ENCODE results near the gene DLGAP5.

Gene DLGAP5

GRCh38 chr14:55180006-55180405 lies 11.4 kb downstream of the DLGAP5 start:
- H3K27ac ChIP-seq (ENCODE audit: low read depth, low read length) = no peak overlapping the region

GRCh38 chr14:55170526-55170925 lies 20.9 kb downstream of the DLGAP5 start:
- Histone ChIP-seq H3K79me1 (ENCODE audit: low read length) (no peaks in the 10 kb centered on the region), H2BK5ac (ENCODE audit: low read depth, low read length, poor library complexity) (no peak overlapping the region), H2BK12ac (ENCODE audit: low read length) (no peak overlapping the region), H3K4me2 (ENCODE audit: low read length) (no peak overlapping the region), H3K79me2 (ENCODE audit: control insufficient read depth, insufficient read depth, low read length, poor library complexity) (no peaks in the 10 kb centered on the region), H4K12ac (ENCODE audit: low read depth, low read length) (no peak overlapping the region), H3K4me1 (ENCODE audit: control insufficient read depth in 1 of 2, insufficient read depth in 2 of 2, low read length in 2 of 2) (no peaks in the 10 kb centered on the region), H3K27me3 (ENCODE audit: insufficient read depth, low read length) (no peaks in the 10 kb centered on the region), H3K14ac (ENCODE audit: low read length) (no peak overlapping the region), H3K18ac (ENCODE audit: low read length) (no peak overlapping the region), H3K27ac (ENCODE audit: low read depth, low read length) (no peak overlapping the region), H2AFZ (ENCODE audit: insufficient read depth, low read length, poor library complexity) (no peak overlapping the region), H2AK5ac (ENCODE audit: low read length) (no peak overlapping the region), H4K91ac (ENCODE audit: low read depth, low read length) (no peak overlapping the region), H3K23ac (ENCODE audit: low read length) (no peak overlapping the region), H3K36me3 (ENCODE audit: control insufficient read depth in 1 of 2, insufficient read depth in 2 of 2, low read length in 2 of 2) (peaks cover 3 to 23% of the 10 kb centered on the region in 2 experiments), H4K8ac (ENCODE audit: low read depth, low read length) (no peak overlapping the region), H3K9ac (ENCODE audit: low read length) (no peak overlapping the region), H3K9me3 (ENCODE audit: insufficient read depth, low read depth, low read length) (no peaks in the 10 kb centered on the region), H3K4me3 (ENCODE audit: low read depth, low read length) (no peak overlapping the region), H2BK120ac (ENCODE audit: insufficient read depth, low read length, poor library complexity) (no peak overlapping the region), H3K4ac (ENCODE audit: low read depth, low read length) (no peak overlapping the region)
- no peak for DNase-seq
- WGBS (ENCODE audit: extremely low coverage, insufficient coverage, insufficient read length) = no CpG with 5 or more reads among the region's 2 CpGs

More at GRCh38 chr14:55180006-55180405, 11.4 kb downstream of the DLGAP5 start:
- H2BK120ac ChIP-seq (ENCODE audit: insufficient read depth, low read length, poor library complexity) = no peak overlapping the region
- no peak overlapping the region for H2AFZ ChIP-seq (ENCODE audit: insufficient read depth, low read length, poor library complexity)
- no peaks in the 10 kb centered on the region for H3K27me3 ChIP-seq (ENCODE audit: insufficient read depth, low read length)
- no peaks in the 10 kb centered on the region for H3K79me2 ChIP-seq (ENCODE audit: control insufficient read depth, insufficient read depth, low read length, poor library complexity)
- WGBS (ENCODE audit: extremely low coverage, insufficient coverage, insufficient read length) = no CpG with 5 or more reads among the region's 2 CpGs
- no peak overlapping the region for H3K14ac ChIP-seq (ENCODE audit: low read length)
- no peak overlapping the region for H4K91ac ChIP-seq (ENCODE audit: low read depth, low read length)
- no peaks in the 10 kb centered on the region for H3K9me3 ChIP-seq (ENCODE audit: insufficient read depth, low read depth, low read length)
- no peak overlapping the region for H2BK12ac ChIP-seq (ENCODE audit: low read length)
- H3K18ac ChIP-seq (ENCODE audit: low read length) = no peak overlapping the region
- no peak overlapping the region for H2AK5ac ChIP-seq (ENCODE audit: low read length)
- H4K8ac ChIP-seq (ENCODE audit: low read depth, low read length) = no peak overlapping the region
- no peak overlapping the region for H3K23ac ChIP-seq (ENCODE audit: low read length)
- no peak overlapping the region for H3K9ac ChIP-seq (ENCODE audit: low read length)
- H2BK5ac ChIP-seq (ENCODE audit: low read depth, low read length, poor library complexity) = no peak overlapping the region
- DNase-seq = no peak
- no peak overlapping the region for H3K4me3 ChIP-seq (ENCODE audit: low read depth, low read length)
- no peaks in the 10 kb centered on the region for H3K79me1 ChIP-seq (ENCODE audit: low read length)
- H4K12ac ChIP-seq (ENCODE audit: low read depth, low read length) = no peak overlapping the region
- H3K4ac ChIP-seq (ENCODE audit: low read depth, low read length) = no peak overlapping the region
- peaks cover 7 to 14% of the 10 kb centered on the region in 2 experiments for H3K36me3 ChIP-seq (ENCODE audit: control insufficient read depth in 1 of 2, insufficient read depth in 2 of 2, low read length in 2 of 2)
- no peaks in the 10 kb centered on the region for H3K4me1 ChIP-seq (ENCODE audit: control insufficient read depth in 1 of 2, insufficient read depth in 2 of 2, low read length in 2 of 2)
- no peak overlapping the region for H3K4me2 ChIP-seq (ENCODE audit: low read length)

- Histone ChIP-seq H3K18ac (ENCODE audit: low read length) (no peak overlapping the region), H3K36me3 (ENCODE audit: control insufficient read depth in 1 of 2, insufficient read depth in 2 of 2, low read length in 2 of 2) (peaks cover 4 to 11% of the 10 kb centered on the region in 2 experiments), H3K4me1 (ENCODE audit: control insufficient read depth in 1 of 2, insufficient read depth in 2 of 2, low read length in 2 of 2) (no peaks in the 10 kb centered on the region), H3K9ac (ENCODE audit: low read length) (no peak overlapping the region), H2BK12ac (ENCODE audit: low read length) (no peak overlapping the region), H3K4me2 (ENCODE audit: low read length) (no peak overlapping the region), H2AK5ac (ENCODE audit: low read length) (no peak overlapping the region), H2BK5ac (ENCODE audit: low read depth, low read length, poor library complexity) (no peak overlapping the region), H3K27ac (ENCODE audit: low read depth, low read length) (no peak overlapping the region), H3K14ac (ENCODE audit: low read length) (no peak overlapping the region), H3K27me3 (ENCODE audit: insufficient read depth, low read length) (no peaks in the 10 kb centered on the region), H3K79me2 (ENCODE audit: control insufficient read depth, insufficient read depth, low read length, poor library complexity) (no peaks in the 10 kb centered on the region), H3K4ac (ENCODE audit: low read depth, low read length) (no peak overlapping the region), H3K79me1 (ENCODE audit: low read length) (no peaks in the 10 kb centered on the region), H4K91ac (ENCODE audit: low read depth, low read length) (no peak overlapping the region), H3K9me3 (ENCODE audit: insufficient read depth, low read depth, low read length) (no peaks in the 10 kb centered on the region), H4K12ac (ENCODE audit: low read depth, low read length) (no peak overlapping the region), H3K23ac (ENCODE audit: low read length) (no peak overlapping the region), H3K4me3 (ENCODE audit: low read depth, low read length) (no peak overlapping the region), H2BK120ac (ENCODE audit: insufficient read depth, low read length, poor library complexity) (no peak overlapping the region), H4K8ac (ENCODE audit: low read depth, low read length) (no peak overlapping the region), H2AFZ (ENCODE audit: insufficient read depth, low read length, poor library complexity) (no peak overlapping the region)
- DNase-seq = peak in 1 of 2 donors; percentile 66
Measured at GRCh38 chr14:55160989-55161388, 30.4 kb downstream of the DLGAP5 start.

GRCh38 chr14:55158412-55158811 lies 33.0 kb downstream of the DLGAP5 start:
- Histone ChIP-seq H3K79me1 (ENCODE audit: low read length) (no peaks in the 10 kb centered on the region), H3K36me3 (ENCODE audit: control insufficient read depth in 1 of 2, insufficient read depth in 2 of 2, low read length in 2 of 2) (peaks cover 6 to 11% of the 10 kb centered on the region in 2 experiments)
- no CpG with 5 or more reads among the region's 3 CpGs for WGBS (ENCODE audit: extremely low coverage, insufficient coverage, insufficient read length)

More at GRCh38 chr14:55158412-55158811, 33.0 kb downstream of the DLGAP5 start:
- Histone ChIP-seq H2AK5ac (ENCODE audit: low read length) (no peak overlapping the region), H3K27ac (ENCODE audit: low read depth, low read length) (no peak overlapping the region), H4K12ac (ENCODE audit: low read depth, low read length) (no peak overlapping the region), H3K27me3 (ENCODE audit: insufficient read depth, low read length) (no peaks in the 10 kb centered on the region), H3K4me1 (ENCODE audit: control insufficient read depth in 1 of 2, insufficient read depth in 2 of 2, low read length in 2 of 2) (no peaks in the 10 kb centered on the region), H3K18ac (ENCODE audit: low read length) (no peak overlapping the region), H3K79me2 (ENCODE audit: control insufficient read depth, insufficient read depth, low read length, poor library complexity) (no peaks in the 10 kb centered on the region), H2BK120ac (ENCODE audit: insufficient read depth, low read length, poor library complexity) (no peak overlapping the region), H3K4ac (ENCODE audit: low read depth, low read length) (no peak overlapping the region), H3K9me3 (ENCODE audit: insufficient read depth, low read depth, low read length) (no peaks in the 10 kb centered on the region), H2BK12ac (ENCODE audit: low read length) (no peak overlapping the region), H4K91ac (ENCODE audit: low read depth, low read length) (no peak overlapping the region), H3K4me3 (ENCODE audit: low read depth, low read length) (no peak overlapping the region), H4K8ac (ENCODE audit: low read depth, low read length) (no peak overlapping the region), H3K14ac (ENCODE audit: low read length) (no peak overlapping the region), H3K9ac (ENCODE audit: low read length) (no peak overlapping the region), H2AFZ (ENCODE audit: insufficient read depth, low read length, poor library complexity) (no peak overlapping the region), H3K23ac (ENCODE audit: low read length) (no peak overlapping the region), H3K4me2 (ENCODE audit: low read length) (no peak overlapping the region), H2BK5ac (ENCODE audit: low read depth, low read length, poor library complexity) (no peak overlapping the region)
- DNase-seq = no peak
